ENCODE measurements around the gene MECP2. TPM values are rescaled to one million over a fixed set of nuclear protein-coding genes. Genes with fewer than 3 reads are reported as not detected.

The MECP2 gene
- total RNA-seq, 1 experiment from 2014 or later: 47.3 TPM

- H3K9me2 ChIP-seq (replicated peaks; ENCODE audit: low read length): no peaks in the 10 kb centered on the region
- H3F3A ChIP-seq (ENCODE audit: low read length, unreplicated experiment): no peaks in the 10 kb centered on the region
- H3K4me2 ChIP-seq (ENCODE audit: low read length): no peak overlapping the region
- H2AFZ ChIP-seq (ENCODE audit: low read length): no peak overlapping the region
- POLR2A ChIA-PET (ENCODE audit: unreplicated experiment): no interaction called here
- intact Hi-C loops (cut with micrococcal nuclease): no loop called here
- H3K36me3 ChIP-seq (ENCODE audit: low read depth, low read length): no peaks in the 10 kb centered on the region; the same call in 1 of the 2 replicates
- no peak overlapping the region for H3K27ac ChIP-seq (ENCODE audit: low read length)
- no TSS peak for BruUV-seq (replicated peaks)
- no peak overlapping the region for H3K9ac ChIP-seq (ENCODE audit: low read length)
- no peak for ATAC-seq
- H3K4me1 ChIP-seq (ENCODE audit: insufficient read depth, low read length): no peaks in the 10 kb centered on the region
- H3K9me3 ChIP-seq (ENCODE audit: low read length): no peaks in the 10 kb centered on the region
- no peak for TF ChIP-seq CTCF (conservative IDR thresholded peaks at IDR 0.05; ENCODE audit: low read depth, low read length)
- no peak for TF ChIP-seq EZH2phosphoT487 (IDR thresholded peaks at IDR 0.05; ENCODE audit: borderline replicate concordance, low read length)
- TF ChIP-seq EZH2 (IDR thresholded peaks at IDR 0.05; ENCODE audit: low read length, unreplicated experiment): no peak
- H3K4me3 ChIP-seq (ENCODE audit: low read length): no peak overlapping the region
- H3K27me3 ChIP-seq (ENCODE audit: low read length): no peaks in the 10 kb centered on the region
- peaks cover 39% of the 10 kb centered on the region for H3K79me2 ChIP-seq (ENCODE audit: low read length)
- no peak for DNase-seq
- H4K20me1 ChIP-seq (ENCODE audit: low read length): no peaks in the 10 kb centered on the region
- CTCF ChIA-PET: no interaction called here
Observed at GRCh38 chrX:154050113-154050495, 47.4 kb downstream of the MECP2 start.

GRCh38 chrX:154049209-154050112 lies 48.1 kb downstream of the MECP2 start:
- no peak for DNase-seq
- POLR2A ChIA-PET (ENCODE audit: unreplicated experiment): no interaction called here
- H3K4me3 ChIP-seq (ENCODE audit: low read length): no peak overlapping the region

More at GRCh38 chrX:154049209-154050112, 48.1 kb downstream of the MECP2 start:
- peaks cover 45% of the 10 kb centered on the region for H3K79me2 ChIP-seq (ENCODE audit: low read length)
- CTCF ChIA-PET: no interaction called here
- H4K20me1 ChIP-seq (ENCODE audit: low read length): no peaks in the 10 kb centered on the region
- intact Hi-C loops (cut with micrococcal nuclease): no loop called here
- H3K9me3 ChIP-seq (ENCODE audit: low read length): no peaks in the 10 kb centered on the region
- no peaks in the 10 kb centered on the region for H3K27me3 ChIP-seq (ENCODE audit: low read length)
- BruUV-seq (replicated peaks): no TSS peak
- ATAC-seq: no peak
- H3K9ac ChIP-seq (ENCODE audit: low read length): no peak overlapping the region
- no peak overlapping the region for H3K4me2 ChIP-seq (ENCODE audit: low read length)
- no peak overlapping the region for H2AFZ ChIP-seq (ENCODE audit: low read length)
- H3K27ac ChIP-seq (ENCODE audit: low read length): no peak overlapping the region
- H3F3A ChIP-seq (ENCODE audit: low read length, unreplicated experiment): no peaks in the 10 kb centered on the region
- H3K36me3 ChIP-seq (ENCODE audit: low read depth, low read length): no peaks in the 10 kb centered on the region; the same call in 1 of the 2 replicates
- H3K4me1 ChIP-seq (ENCODE audit: insufficient read depth, low read length): no peaks in the 10 kb centered on the region
- H3K9me2 ChIP-seq (replicated peaks; ENCODE audit: low read length): no peaks in the 10 kb centered on the region
- no peak for TF ChIP-seq EZH2phosphoT487 (IDR thresholded peaks at IDR 0.05; ENCODE audit: borderline replicate concordance, low read length)
- TF ChIP-seq EZH2 (IDR thresholded peaks at IDR 0.05; ENCODE audit: low read length, unreplicated experiment): no peak
- TF ChIP-seq CTCF (conservative IDR thresholded peaks at IDR 0.05; ENCODE audit: low read depth, low read length): no peak

Measured in PC-3 (cell line).